HepG2 (cell line): ENCODE measurements around the gene CRYBA2. TPM values are rescaled to one million over a fixed set of nuclear protein-coding genes. Genes with fewer than 3 reads are reported as not detected.
A peak's percentile ranks its signal among the peaks of the same experiment; 100 is the strongest.

ENCODE experiments used
- ARID5B ChIP-seq: IDR thresholded peaks from 2 replicates; pipeline ENCODE4 v1.4.0; 2020; ENCODE audit warnings: mild to moderate bottlenecking, missing genetic modification reagents
- HDAC6 ChIP-seq: fragments of 200-600 bp; sonication (generic); IDR thresholded peaks from 2 replicates; pipeline ENCODE4 v1.7.0; 2017; ENCODE audit warnings: mild to moderate bottlenecking, antibody characterized with exemption, low read length, low read depth
- MTF1 ChIP-seq: sonication (generic); formaldehyde crosslinking; IDR thresholded peaks from 2 replicates; pipeline ENCODE4 v1.5.0; 2020; ENCODE audit warnings: missing genetic modification reagents
- MZF1 ChIP-seq: sonication (generic); formaldehyde crosslinking; IDR thresholded peaks from 2 replicates; pipeline ENCODE4 v1.8.1; 2023; ENCODE audit warnings: mild to moderate bottlenecking, missing genetic modification reagents, borderline replicate concordance
- PPARG ChIP-seq: conservative IDR thresholded peaks from 2 replicates; pipeline ENCODE4 v1.6.1; 2016; ENCODE audit warnings: missing biosample characterization, missing genetic modification reagents
- PRMT3 ChIP-seq: sonication (generic); formaldehyde crosslinking; IDR thresholded peaks from 2 replicates; pipeline ENCODE4 v1.8.1; 2022; ENCODE audit warnings: low read depth, mild to moderate bottlenecking, moderate library complexity, missing genetic modification reagents, borderline replicate concordance
- REPIN1 ChIP-seq: sonication (generic); formaldehyde crosslinking; IDR thresholded peaks from 2 replicates; pipeline ENCODE4 v1.8.0; 2022; ENCODE audit warnings: missing genetic modification reagents, low read depth, mild to moderate bottlenecking, borderline replicate concordance
- THAP11 ChIP-seq: IDR thresholded peaks from 2 replicates; pipeline ENCODE4 v1.6.1; 2016; ENCODE audit warnings: missing biosample characterization, missing genetic modification reagents
- TRIM24 ChIP-seq: sonication (generic); formaldehyde crosslinking; IDR thresholded peaks from 2 replicates; pipeline ENCODE4 v1.8.0; 2022; ENCODE audit warnings: mild to moderate bottlenecking, missing genetic modification reagents
- ZBTB44 ChIP-seq: sonication (generic); formaldehyde crosslinking; IDR thresholded peaks from 2 replicates; pipeline ENCODE4 v1.4.0; 2020; ENCODE audit warnings: missing genetic modification reagents
- ZNF263 ChIP-seq: sonication (generic); formaldehyde crosslinking; IDR thresholded peaks from 2 replicates; pipeline ENCODE4 v1.4.0; 2020; ENCODE audit warnings: missing genetic modification reagents
- ZNF318 ChIP-seq: sonication (generic); formaldehyde crosslinking; IDR thresholded peaks from 2 replicates; pipeline ENCODE4 v1.4.0; 2020; ENCODE audit warnings: mild to moderate bottlenecking, missing genetic modification reagents
- ZNF768 ChIP-seq: sonication (generic); formaldehyde crosslinking; IDR thresholded peaks from 2 replicates; pipeline ENCODE4 v1.4.0; 2020; ENCODE audit warnings: missing genetic modification reagents
- ZNF879 ChIP-seq: sonication (generic); formaldehyde crosslinking; IDR thresholded peaks from 2 replicates; pipeline ENCODE4 v1.8.1; 2023; ENCODE audit warnings: missing genetic modification reagents
- polyA plus RNA-seq, 8 experiments: library from polyadenylated mRNA; depleted of rRNA in 3 of 8; stranded (reverse) in 7 of 8; unstranded in 1 of 8; fragments of >200 nt; fragmentation: Illumina TruSeq in 4 of 8; extraction: Trizol in 4 of 8; gene quantifications; 2 replicates each; pipeline versions ENCODE4 v1.2.1 to v1.2.3, GENCODE V29; 2011 to 2016; ENCODE audit warnings: low read depth in 4 of 8, missing spikeins in 1 of 8, mixed read lengths in 1 of 8; ENCODE audit not compliant: insufficient read depth in 1 of 8
- total RNA-seq, 5 experiments: library from RNA; depleted of rRNA; stranded (reverse); fragments of >200 nt; fragmentation: Illumina TruSeq; extraction: Trizol; gene quantifications; 2 replicates each; pipeline ENCODE4 v1.2.3, GENCODE V29; 2016; ENCODE audit warnings: low read depth in 1 of 5

The CRYBA2 gene
- total and polyA plus RNA-seq, 2 of the 13 experiments (the other 11 are each of a cell fraction or from before 2014, with no cell fraction given): not detected

GRCh38 chr2:218962859-218963492, 30.2 kb downstream of the CRYBA2 start (continued):
- peak; percentile 82 for TF ChIP-seq PRMT3
- TF ChIP-seq ZNF879 (CRISPR knock-in tag): peak; percentile 87; the same call in 1 of the 2 replicates
- TF ChIP-seq ZNF318 (CRISPR knock-in tag): no peak
- TF ChIP-seq MZF1 (CRISPR knock-in tag): no peak
- TF ChIP-seq MTF1 (CRISPR knock-in tag): peak; percentile 80; the same call in 1 of the 2 replicates
- peak; percentile 74; the same call in 1 of the 2 replicates for TF ChIP-seq ZNF768 (CRISPR knock-in tag)
- TF ChIP-seq REPIN1: peak; percentile 58; the same call in 1 of the 2 replicates
- 0 out of 2 replicates have a peak, but pooled peaks have one; percentile 64 for TF ChIP-seq PPARG (CRISPR knock-in tag)
- TF ChIP-seq ZBTB44 (CRISPR knock-in tag): peak; percentile 96
- no peak for TF ChIP-seq TRIM24 (CRISPR knock-in tag)
- TF ChIP-seq THAP11: peak; percentile 71
- peak; percentile 77 for TF ChIP-seq ZNF263 (CRISPR knock-in tag)
- no peak for TF ChIP-seq HDAC6
- TF ChIP-seq ARID5B: peak; percentile 47; the same call in 1 of the 2 replicates
